ENCODE measurements around the gene HSPB6.

HSPB6 gene

GRCh38 chr19:35734273-35734672 lies 22.6 kb downstream of the HSPB6 start:
- Histone ChIP-seq H3K79me2 (ENCODE audit: insufficient read depth, low read length) (no peaks in the 10 kb centered on the region), H3K4me3 (ENCODE audit: insufficient read depth, low read length, poor library complexity, severe bottlenecking) (no peak overlapping the region), H3K36me3 (ENCODE audit: low read length) (no peaks in the 10 kb centered on the region), H3F3A (ENCODE audit: insufficient read depth) (peaks cover 5% of the 10 kb centered on the region; the same call in 1 of the 2 replicates), H3K9me2 (replicated peaks; ENCODE audit: insufficient read depth, low read length) (no peaks in the 10 kb centered on the region), H2AFZ (ENCODE audit: low read depth, low read length, severe bottlenecking) (no peak overlapping the region), H3K27ac (ENCODE audit: low read depth, low read length) (no peak overlapping the region), H3K9me3 (ENCODE audit: insufficient read depth, low read length) (no peaks in the 10 kb centered on the region), H3K9ac (ENCODE audit: low read length) (no peak overlapping the region), H3K4me2 (ENCODE audit: low read depth, low read length, poor library complexity, severe bottlenecking) (no peak overlapping the region), H3K27me3 (ENCODE audit: low read length) (no peaks in the 10 kb centered on the region), H4K20me1 (ENCODE audit: low read depth, low read length) (no peaks in the 10 kb centered on the region)
- TF ChIP-seq CTCF (IDR thresholded peaks at IDR 0.05; ENCODE audit: insufficient read depth, low read length, poor library complexity, severe bottlenecking) (no peak), EZH2phosphoT487 (conservative IDR thresholded peaks at IDR 0.05; ENCODE audit: low read length) (no peak)

GRCh38 chr19:35733180-35734125 lies 23.4 kb downstream of the HSPB6 start:
- H3K4me3 ChIP-seq (ENCODE audit: insufficient read depth, low read length, poor library complexity, severe bottlenecking), result no peak overlapping the region
- no peaks in the 10 kb centered on the region for H3F3A ChIP-seq (ENCODE audit: insufficient read depth)
- no peak overlapping the region for H3K4me2 ChIP-seq (ENCODE audit: low read depth, low read length, poor library complexity, severe bottlenecking)
- no peaks in the 10 kb centered on the region for H3K9me2 ChIP-seq (replicated peaks; ENCODE audit: insufficient read depth, low read length)
- H3K9ac ChIP-seq (ENCODE audit: low read length), result no peak overlapping the region
- H3K9me3 ChIP-seq (ENCODE audit: insufficient read depth, low read length), result no peaks in the 10 kb centered on the region
- no peaks in the 10 kb centered on the region for H4K20me1 ChIP-seq (ENCODE audit: low read depth, low read length)
- no peaks in the 10 kb centered on the region for H3K79me2 ChIP-seq (ENCODE audit: insufficient read depth, low read length)
- H3K27ac ChIP-seq (ENCODE audit: low read depth, low read length), result no peak overlapping the region
- no peak overlapping the region for H2AFZ ChIP-seq (ENCODE audit: low read depth, low read length, severe bottlenecking)
- no peaks in the 10 kb centered on the region for H3K36me3 ChIP-seq (ENCODE audit: low read length)
- TF ChIP-seq CTCF (IDR thresholded peaks at IDR 0.05; ENCODE audit: insufficient read depth, low read length, poor library complexity, severe bottlenecking) (no peak), EZH2phosphoT487 (conservative IDR thresholded peaks at IDR 0.05; ENCODE audit: low read length) (no peak)
- H3K27me3 ChIP-seq (ENCODE audit: low read length), result no peaks in the 10 kb centered on the region

DNA sequence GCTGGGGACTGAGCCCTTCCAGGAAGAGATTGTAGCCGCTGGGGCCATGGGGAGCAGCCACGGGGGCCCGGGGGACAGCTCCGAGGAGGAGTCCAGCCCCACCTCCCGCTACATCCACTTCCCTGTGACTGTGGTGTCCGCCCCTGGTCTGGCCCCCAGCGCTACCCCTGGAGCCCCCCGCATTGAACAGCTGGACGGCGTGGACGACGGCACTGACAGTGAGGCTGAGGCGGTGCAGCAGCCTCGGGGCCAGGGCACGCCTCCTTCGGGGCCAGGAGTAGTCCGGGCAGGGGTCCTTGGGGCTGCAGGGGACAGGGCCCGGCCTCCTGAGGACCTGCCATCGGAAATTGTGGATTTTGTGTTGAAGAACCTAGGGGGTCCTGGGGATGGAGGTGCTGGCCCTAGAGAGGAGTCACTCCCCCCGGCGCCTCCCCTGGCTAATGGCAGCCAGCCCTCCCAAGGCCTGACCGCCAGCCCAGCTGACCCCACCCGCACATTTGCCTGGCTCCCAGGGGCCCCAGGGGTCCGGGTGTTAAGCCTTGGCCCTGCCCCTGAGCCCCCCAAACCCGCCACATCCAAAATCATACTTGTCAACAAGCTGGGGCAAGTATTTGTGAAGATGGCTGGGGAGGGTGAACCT lies 24.2 kb downstream of the HSPB6 start:
- Histone ChIP-seq H3K27me3 (ENCODE audit: low read length) (no peaks in the 10 kb centered on the region), H3K4me2 (ENCODE audit: low read depth, low read length, poor library complexity, severe bottlenecking) (no peak overlapping the region), H3K27ac (ENCODE audit: low read depth, low read length) (no peak overlapping the region), H3K36me3 (ENCODE audit: low read length) (no peaks in the 10 kb centered on the region), H3K9ac (ENCODE audit: low read length) (no peak overlapping the region), H3K9me3 (ENCODE audit: insufficient read depth, low read length) (no peaks in the 10 kb centered on the region), H3K9me2 (replicated peaks; ENCODE audit: insufficient read depth, low read length) (no peaks in the 10 kb centered on the region), H2AFZ (ENCODE audit: low read depth, low read length, severe bottlenecking) (no peak overlapping the region), H3F3A (ENCODE audit: insufficient read depth) (no peaks in the 10 kb centered on the region), H3K79me2 (ENCODE audit: insufficient read depth, low read length) (no peaks in the 10 kb centered on the region), H4K20me1 (ENCODE audit: low read depth, low read length) (no peaks in the 10 kb centered on the region), H3K4me3 (ENCODE audit: insufficient read depth, low read length, poor library complexity, severe bottlenecking) (no peak overlapping the region)
- TF ChIP-seq CTCF (IDR thresholded peaks at IDR 0.05; ENCODE audit: insufficient read depth, low read length, poor library complexity, severe bottlenecking) (no peak), EZH2phosphoT487 (conservative IDR thresholded peaks at IDR 0.05; ENCODE audit: low read length) (no peak)

Measured in SU-DHL-6 (cell line).